GM18502 (cell line): Measurements from ENCODE around the gene SLC9A5.

Experiments used
- ATAC-seq: cut with Tn5 transposase; IDR thresholded peaks from one replicate; pipeline ENCODE4 v1.9.1; 2021; ENCODE audit warnings: mild to moderate bottlenecking; ENCODE audit not compliant: unreplicated experiment, poor library complexity

SLC9A5 gene

GRCh38 chr16:67252609-67253497 is 4.1 kb downstream of the SLC9A5 start:
- ATAC-seq: no peak

- no peak for ATAC-seq
These were observed 6.2 kb downstream of the SLC9A5 start for GRCh38 chr16:67254801-67255552.

- ATAC-seq: no peak
These were observed 6.9 kb downstream of the SLC9A5 start for GRCh38 chr16:67255553-67256221.

GRCh38 chr16:67256701-67257230 is 8.0 kb downstream of the SLC9A5 start:
- ATAC-seq: no peak

GRCh38 chr16:67257486-67258160 is 8.8 kb downstream of the SLC9A5 start:
- no peak for ATAC-seq

GRCh38 chr16:67258161-67258835 is 9.5 kb downstream of the SLC9A5 start:
- ATAC-seq: no peak

- no peak for ATAC-seq
These were observed 10.9 kb downstream of the SLC9A5 start for GRCh38 chr16:67259705-67260104.

GRCh38 chr16:67260426-67261063 is 11.8 kb downstream of the SLC9A5 start:
- ATAC-seq: no peak

- no peak for ATAC-seq
These were observed 14.4 kb downstream of the SLC9A5 start for GRCh38 chr16:67263201-67263600.

GRCh38 chr16:67264277-67264676 is 15.5 kb downstream of the SLC9A5 start:
- no peak for ATAC-seq

GRCh38 chr16:67264866-67265265 is 16.1 kb downstream of the SLC9A5 start:
- ATAC-seq: no peak

GRCh38 chr16:67265834-67266233 is 17.1 kb downstream of the SLC9A5 start:
- no peak for ATAC-seq

GRCh38 chr16:67268136-67268579 is 19.4 kb downstream of the SLC9A5 start:
- ATAC-seq: no peak

- ATAC-seq: no peak
These were observed 21.0 kb downstream of the SLC9A5 start for GRCh38 chr16:67269766-67270165.

GRCh38 chr16:67270931-67271338 is 22.2 kb downstream of the SLC9A5 start:
- ATAC-seq: no peak

GRCh38 chr16:67271446-67271845 is 22.7 kb downstream of the SLC9A5 start:
- ATAC-seq: no peak

GRCh38 chr16:67275321-67275720 is 26.5 kb downstream of the SLC9A5 start:
- ATAC-seq: no peak

- ATAC-seq: no peak
These were observed 28.7 kb downstream of the SLC9A5 start for GRCh38 chr16:67277294-67277998.
